HG03066 (cell line): ENCODE data around the gene LBR.
"Not testable (repeated sequence)": the region's sequence is repeated elsewhere in the genome, so short reads cannot be mapped to it uniquely, and the experiment has no call there.

Experiments
- ATAC-seq: cut with Tn5 transposase; IDR thresholded peaks from one replicate; pipeline ENCODE4 v1.9.1; 2021; ENCODE audit warnings: low read depth; ENCODE audit not compliant: unreplicated experiment

Gene LBR

GRCh38 chr1:225388372-225388771, 39.5 kb downstream of the LBR start:
- ATAC-seq: no peak

- ATAC-seq: not testable (repeated sequence)
Observed at GRCh38 chr1:225386860-225387259, 41.0 kb downstream of the LBR start.

GRCh38 chr1:225380691-225381090, 47.1 kb downstream of the LBR start:
- ATAC-seq: no peak

DNA sequence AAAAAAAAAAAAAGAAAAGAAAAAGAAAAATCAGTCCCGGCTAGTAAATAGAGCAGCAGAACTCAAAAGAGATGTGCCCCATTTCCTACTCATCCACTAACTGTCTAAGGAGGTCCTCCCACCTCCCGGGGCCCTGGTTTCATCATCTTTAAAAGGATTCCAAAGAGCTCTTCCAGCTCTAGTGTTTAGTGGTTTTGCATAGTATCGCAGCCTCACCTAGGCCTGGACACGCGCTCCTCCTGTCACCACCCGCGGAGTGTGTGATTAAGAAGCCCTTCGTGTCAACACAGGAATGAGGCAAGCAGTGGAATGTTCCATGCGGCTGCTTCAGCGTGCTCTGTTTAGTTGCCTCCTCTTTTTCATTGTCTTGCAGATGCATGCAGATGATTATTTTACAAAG, 49.0 kb downstream of the LBR start:
- no peak for ATAC-seq

GRCh38 chr1:225374996-225375395, 52.8 kb downstream of the LBR start:
- ATAC-seq: no peak

DNA sequence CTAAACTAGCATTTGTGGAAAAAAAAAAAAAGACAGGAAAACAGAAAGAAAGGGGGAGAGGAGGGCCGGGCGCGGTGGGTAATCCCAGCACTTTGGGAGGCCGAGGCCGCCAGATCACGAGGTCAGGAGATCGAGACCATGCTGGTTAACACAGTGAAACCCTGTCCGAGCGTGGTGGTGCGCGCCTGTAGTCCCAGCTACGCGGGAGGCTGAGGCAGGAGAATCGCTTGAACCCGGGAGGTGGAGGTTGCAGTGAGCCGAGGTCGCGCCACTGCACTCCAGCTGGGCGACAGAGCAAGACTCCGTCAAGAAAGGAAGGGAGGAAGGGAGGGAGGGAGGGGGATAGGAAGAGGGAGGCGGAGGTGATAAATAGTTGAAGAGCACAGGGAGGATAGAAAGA, 54.7 kb downstream of the LBR start:
- no peak for ATAC-seq

DNA sequence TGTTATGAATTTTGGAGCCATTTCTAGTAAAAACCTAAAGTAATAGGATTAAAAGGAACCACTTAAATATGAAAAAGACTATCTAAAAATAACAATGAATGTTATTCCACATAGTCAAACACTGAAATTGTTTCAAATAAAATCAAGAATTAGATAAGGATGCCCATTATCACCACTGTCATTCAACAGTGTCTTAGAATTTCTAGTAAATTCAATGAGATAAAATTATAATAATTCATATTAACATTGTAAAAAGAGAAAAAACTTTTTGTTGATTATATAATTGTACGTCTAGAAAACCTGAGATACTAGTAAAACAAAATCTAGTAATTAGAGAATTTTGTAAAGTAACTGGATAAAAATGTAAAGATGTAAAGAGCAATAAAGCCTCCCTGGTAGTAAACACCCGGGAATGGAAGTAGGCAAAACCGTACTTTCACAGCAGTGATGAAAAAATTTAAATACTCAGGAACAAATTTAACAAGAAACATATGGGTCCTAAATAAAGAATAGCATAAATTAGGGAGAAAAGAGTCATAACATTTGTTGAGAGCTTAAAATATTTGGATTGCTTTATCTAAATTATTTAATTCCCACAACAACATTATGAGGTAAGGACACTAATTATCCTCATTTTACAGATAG, 56.4 kb downstream of the LBR start:
- ATAC-seq: no peak

DNA sequence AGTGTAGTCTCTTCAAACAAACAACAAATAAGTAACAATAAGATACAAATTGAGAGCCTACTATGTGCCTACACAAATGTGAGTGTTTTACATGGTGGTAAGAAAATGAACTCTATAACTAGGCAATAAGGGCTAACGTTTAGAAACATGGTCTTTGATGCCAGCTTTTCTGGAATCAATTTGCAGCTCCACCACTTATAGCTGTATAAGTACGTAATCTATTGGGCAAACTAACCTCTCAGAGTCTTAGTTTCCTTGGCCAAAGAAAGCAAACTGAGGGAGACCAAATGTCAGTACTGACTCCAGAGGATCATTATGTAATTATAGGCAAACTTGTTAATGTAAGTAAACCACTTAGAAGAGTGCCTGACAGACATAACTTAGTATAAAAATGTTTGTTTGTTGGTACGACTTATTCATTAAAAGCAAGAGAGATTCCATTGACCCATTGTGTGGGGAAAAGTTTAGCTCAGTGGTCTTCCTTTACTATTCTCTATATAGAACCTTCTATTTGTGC, 59.7 kb downstream of the LBR start:
- no peak for ATAC-seq

DNA sequence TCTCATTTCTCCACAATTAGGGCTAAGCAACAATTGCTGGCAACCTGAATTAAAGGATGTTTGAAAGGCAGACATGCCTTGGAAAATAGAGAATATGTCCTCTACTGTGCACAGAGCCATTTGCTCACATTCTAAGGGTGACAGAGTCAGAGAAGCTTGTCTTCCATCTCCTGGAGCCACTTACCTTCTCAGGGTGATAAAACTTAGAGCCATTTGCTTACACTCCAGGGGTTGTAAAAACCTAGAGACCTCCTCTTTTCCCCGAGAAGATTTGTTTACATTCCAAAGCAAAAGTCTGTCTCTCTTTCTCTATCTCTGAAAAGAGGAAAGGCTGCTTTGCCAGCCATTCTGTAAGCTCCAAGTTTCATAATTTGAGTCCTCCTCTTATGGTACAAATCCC, 61.3 kb downstream of the LBR start:
- no peak for ATAC-seq

DNA sequence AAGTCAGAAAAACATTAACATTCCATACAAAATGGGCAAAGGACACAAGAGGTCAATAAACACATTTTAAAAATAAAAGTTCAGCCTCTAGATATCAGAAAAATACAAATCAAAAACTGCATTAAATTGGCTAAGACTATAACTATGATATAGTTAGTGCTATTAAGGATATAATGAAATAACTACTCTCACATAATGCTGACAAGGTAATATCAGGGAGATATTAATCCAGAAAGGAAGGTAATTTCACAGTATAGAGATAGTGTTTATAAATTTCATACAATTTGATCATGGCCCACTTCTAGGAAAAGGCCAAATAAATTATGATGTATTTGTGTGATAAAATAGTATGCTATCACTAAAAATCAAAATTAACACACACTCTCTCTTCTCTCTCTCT, 61.8 kb downstream of the LBR start:
- no peak for ATAC-seq

GRCh38 chr1:225364439-225364838, 63.4 kb downstream of the LBR start:
- no peak for ATAC-seq

- no peak for ATAC-seq
Observed at GRCh38 chr1:225362805-225363204, 65.0 kb downstream of the LBR start.

- no peak for ATAC-seq
Observed at GRCh38 chr1:225361176-225361575, 66.7 kb downstream of the LBR start.

DNA sequence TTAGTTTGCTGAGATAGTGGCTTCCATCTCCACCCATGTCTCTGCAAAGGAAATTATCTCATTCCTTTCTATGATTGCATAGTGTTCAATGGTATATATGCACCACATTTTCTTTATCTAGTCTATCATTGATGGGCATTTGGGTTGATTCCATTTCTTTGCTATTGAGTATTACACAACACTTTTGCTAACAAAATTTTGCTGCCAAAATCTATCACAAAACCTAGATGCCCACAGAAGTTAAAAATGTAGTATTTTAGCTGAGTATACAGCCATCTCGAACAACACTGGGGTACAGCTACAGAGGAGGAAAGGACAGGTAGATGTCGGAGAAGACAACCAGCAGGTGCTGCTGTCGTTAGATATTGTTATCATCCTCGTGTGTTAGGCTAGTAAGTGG, 67.7 kb downstream of the LBR start:
- no peak for ATAC-seq

DNA sequence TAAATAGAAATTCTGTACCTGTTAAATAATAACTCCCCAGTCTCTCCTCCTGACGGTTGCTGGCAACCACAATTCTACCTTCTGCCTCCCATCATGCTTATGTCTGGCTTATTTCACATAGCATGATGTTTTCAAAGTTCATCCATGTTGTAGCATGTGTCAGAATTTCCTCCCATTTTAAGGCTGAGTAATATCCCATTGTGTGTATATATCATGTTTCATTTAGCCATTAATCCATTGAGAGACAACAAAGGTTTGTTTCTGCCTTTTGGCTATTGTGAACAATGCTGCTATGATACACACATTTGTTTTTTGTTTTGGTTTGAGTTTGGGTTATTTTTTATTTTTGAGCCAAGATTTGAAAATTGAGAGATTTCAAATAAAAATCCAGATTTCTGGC, 72.0 kb downstream of the LBR start:
- ATAC-seq: no peak

DNA sequence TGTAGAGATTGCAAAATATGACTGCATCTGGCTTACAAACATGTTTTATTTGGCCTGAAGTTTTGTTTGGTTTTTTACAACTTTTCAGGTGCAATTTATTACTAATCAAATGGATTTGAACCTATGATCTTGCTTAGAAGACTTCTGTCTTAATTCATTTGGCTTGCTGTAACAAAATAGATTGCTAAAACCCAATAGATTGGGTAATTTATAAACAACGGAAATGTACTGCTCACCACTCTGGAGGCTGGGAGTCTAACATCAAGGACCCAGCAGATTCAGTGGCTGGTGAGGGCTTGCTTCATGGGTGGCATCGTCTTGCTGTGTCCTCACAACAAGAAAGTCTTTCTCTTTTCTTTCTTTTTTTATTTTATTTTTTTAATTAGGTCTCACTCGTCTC, 72.9 kb downstream of the LBR start:
- no peak for ATAC-seq
